ENCODE results near the gene PANK1.
A peak's percentile ranks its signal among the peaks of the same experiment; 100 is the strongest.

The PANK1 gene

GRCh38 chr10:89644967-89645741 is at the start of gene PANK1:
Gene PANK1 (minus strand): TSS chr10:89645242. CDS start chr10:89644891, 351 bp downstream.
- DNase-seq (ENCODE audit: low read depth): peak; percentile 48

DNA sequence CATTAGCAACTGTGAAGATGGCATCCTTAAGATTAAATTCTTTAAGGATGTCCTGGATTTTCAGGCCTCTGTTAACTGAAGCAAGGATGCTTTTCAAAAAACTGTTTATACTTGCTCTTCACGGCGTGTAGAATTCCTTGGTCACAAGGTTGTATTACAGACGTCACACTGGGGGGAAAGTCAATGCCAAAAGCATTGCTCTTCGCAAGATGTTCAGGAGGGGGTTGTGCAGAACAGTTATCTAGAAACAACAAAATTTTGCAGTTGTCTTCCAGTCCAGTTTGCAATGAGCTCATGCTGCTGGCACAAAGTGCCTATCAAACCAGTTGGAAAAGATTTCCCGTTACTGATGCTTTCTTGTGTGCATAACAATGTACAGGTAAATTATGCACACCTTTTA is 48.1 kb upstream of the PANK1 start:
- DNase-seq (ENCODE audit: low read depth): no peak

- DNase-seq (ENCODE audit: low read depth): no peak
These were observed 47.4 kb upstream of the PANK1 start for GRCh38 chr10:89692416-89692815.

- no peak for DNase-seq (ENCODE audit: low read depth)
These were observed 45.0 kb upstream of the PANK1 start for GRCh38 chr10:89690027-89690426.

DNA sequence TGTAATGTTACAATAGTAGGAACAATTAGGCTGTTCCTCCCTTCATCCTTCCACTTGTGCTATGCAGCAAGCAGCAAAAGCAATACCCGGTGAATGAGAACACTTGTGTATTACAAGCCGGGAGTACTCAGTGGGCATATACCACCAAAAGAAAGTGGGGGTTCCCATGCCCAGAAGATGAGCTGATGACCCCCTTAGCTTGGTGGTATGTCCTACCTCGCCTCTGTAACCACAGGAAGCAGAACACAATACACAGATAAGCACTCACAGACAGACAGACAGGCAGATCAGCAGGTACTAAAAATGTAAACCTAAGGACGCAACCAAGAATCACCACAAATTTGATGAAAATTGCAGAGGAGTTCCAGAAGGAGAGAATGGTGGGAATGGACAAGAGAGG is 40.9 kb upstream of the PANK1 start:
- DNase-seq (ENCODE audit: low read depth): no peak

GRCh38 chr10:89684604-89685003 is 39.6 kb upstream of the PANK1 start:
- DNase-seq (ENCODE audit: low read depth): no peak

GRCh38 chr10:89683883-89684282 is 38.8 kb upstream of the PANK1 start:
- no peak for DNase-seq (ENCODE audit: low read depth)

DNA sequence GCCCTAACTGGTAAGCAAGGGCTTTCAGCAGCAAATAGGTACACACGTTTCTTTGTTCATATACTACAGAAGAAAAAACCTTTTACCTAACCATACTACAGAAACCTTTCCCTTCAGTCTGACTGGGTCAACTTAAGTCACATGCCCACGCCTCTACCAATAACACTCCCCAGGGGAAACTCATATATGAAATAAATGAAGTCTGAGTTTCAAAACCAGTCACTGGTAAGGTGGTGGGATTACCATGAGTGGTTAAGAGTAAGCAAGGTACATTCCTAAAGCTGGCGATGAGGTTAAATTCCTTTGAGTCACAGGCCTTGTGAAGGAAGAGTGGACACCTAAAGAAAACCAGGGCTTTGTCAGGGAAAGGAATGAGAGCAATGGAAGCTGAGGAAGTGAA is 34.9 kb upstream of the PANK1 start:
- no peak for DNase-seq (ENCODE audit: low read depth)

DNA sequence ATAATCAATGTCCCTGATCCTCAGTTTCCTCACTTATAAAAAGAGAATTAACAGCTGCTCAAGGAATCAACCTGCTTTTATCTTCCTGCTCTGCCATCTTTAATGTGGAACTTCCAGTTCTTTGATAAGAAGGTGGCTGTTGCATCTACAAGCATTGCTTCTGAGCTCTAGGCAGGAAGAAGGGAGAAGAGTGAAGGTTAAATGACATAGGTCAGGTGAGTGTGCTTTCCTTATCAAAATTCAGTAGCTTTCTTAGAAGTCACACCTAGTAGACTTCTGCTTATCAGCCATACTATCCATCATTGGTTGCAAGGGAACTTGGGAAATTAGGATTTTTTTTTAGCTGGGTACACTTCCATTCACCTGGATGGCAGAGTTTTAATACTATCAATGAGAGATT is 32.3 kb upstream of the PANK1 start:
- DNase-seq (ENCODE audit: low read depth): no peak

DNA sequence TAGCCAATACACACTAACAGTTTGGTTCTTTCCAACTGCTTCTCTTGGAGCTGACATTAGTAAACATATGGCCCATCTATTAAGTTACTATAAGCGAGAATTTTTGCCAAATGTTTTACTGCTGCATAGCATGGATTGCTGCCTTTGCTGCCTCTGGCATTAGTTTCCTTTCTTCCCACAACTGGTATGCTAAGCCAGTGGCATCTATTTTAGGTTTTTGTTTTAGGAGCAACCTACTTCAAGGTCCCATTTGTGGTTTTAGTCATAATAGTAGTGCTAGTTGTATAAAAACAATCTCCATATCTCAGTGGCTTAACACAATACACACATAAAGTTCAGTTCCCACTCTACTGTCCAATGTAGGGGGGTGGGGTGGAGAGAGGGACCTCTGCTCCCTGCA is 25.9 kb upstream of the PANK1 start:
- no peak for DNase-seq (ENCODE audit: low read depth)

GRCh38 chr10:89669985-89670384 is 24.9 kb upstream of the PANK1 start:
- no peak for DNase-seq (ENCODE audit: low read depth)

GRCh38 chr10:89668386-89669071 is 23.5 kb upstream of the PANK1 start:
- DNase-seq (ENCODE audit: low read depth): no peak

- DNase-seq (ENCODE audit: low read depth): no peak
These were observed 21.1 kb upstream of the PANK1 start for GRCh38 chr10:89666138-89666537.

DNA sequence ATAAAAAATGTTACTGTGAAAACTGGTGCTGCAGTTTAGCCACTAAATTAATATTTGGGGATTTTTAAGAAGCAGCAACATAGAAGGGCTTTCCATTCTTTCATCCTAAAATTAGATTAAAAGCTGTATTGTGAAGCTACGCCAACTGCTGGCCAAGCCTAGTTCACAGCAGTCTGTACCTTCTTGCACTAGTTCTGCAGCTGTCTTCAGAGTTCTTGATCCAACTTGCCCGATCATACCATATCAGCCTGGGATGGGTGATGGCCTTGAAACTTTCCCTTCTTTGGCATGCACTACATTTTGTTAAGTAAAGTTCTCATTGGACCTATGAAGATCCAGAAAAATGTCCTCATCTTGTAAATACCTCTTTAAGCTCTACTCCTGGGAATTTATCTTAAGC is 20.3 kb upstream of the PANK1 start:
- no peak for DNase-seq (ENCODE audit: low read depth)

GRCh38 chr10:89664203-89664602 is 19.2 kb upstream of the PANK1 start:
- no peak for DNase-seq (ENCODE audit: low read depth)

- DNase-seq (ENCODE audit: low read depth): no peak
These were observed 18.1 kb upstream of the PANK1 start for GRCh38 chr10:89663144-89663543.

DNA sequence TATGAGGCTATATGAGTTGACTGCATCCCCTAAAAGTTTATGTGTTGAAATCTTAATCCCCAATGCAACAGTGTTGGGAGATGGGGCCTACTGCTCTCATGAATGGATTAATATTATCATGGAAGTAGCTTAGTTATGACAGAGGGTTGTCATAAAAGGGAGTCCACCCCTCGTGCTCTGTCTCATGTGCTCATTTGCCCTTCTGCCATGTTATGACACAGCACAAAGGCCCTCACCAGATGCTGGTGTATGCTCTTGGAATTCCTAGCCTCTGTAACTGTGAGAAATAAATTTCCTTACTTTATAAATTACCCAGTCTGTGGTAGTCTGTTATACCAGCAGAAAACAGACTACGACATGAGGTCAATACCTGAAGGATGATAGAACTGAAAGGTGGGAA is 17.6 kb upstream of the PANK1 start:
- DNase-seq (ENCODE audit: low read depth): no peak

GRCh38 chr10:89659143-89660131 is 14.4 kb upstream of the PANK1 start:
- no peak for DNase-seq (ENCODE audit: low read depth)

GRCh38 chr10:89657302-89657701 is 12.3 kb upstream of the PANK1 start:
- DNase-seq (ENCODE audit: low read depth): no peak

DNA sequence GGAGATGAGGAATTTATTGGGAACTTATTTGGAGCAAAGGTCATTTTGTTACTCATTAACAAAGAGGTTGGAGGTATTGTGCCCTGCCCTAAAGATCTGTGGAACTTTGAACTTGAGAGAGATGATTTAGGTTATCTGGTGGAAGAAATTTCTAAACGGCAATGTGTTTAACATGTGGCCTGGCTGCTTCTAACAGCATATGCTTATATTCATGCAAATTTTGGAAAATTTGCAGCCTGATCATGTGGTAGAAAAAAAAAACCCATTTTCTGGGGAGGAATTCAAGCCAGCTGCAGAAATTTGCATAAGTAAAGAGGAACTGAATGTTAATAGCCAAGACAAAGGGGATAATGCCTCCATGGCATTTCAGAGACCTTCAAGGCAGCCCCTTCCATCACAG is 10.7 kb upstream of the PANK1 start:
- DNase-seq (ENCODE audit: low read depth): no peak

DNA sequence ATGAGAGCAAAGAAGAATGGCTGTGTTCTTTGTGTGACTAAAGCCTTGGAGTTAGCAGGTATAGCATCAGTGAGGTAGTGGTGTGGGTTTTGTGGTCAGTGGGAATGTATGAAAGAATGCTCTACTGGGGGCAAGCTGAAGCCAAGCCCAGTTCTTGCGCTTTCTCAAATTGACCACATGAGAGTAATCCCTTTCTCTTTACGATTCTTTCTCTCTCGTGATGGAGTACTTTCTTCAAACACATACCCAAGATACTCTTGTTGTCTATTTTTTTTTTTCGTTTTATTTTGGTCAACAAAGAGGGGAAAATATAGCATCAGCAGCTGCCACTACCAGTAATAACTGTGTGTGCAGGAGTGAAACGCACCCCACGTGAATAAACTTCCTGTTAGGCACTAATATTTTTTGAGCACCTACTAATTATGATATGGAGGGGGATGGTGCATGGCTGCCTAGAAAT is 8.4 kb upstream of the PANK1 start:
- DNase-seq (ENCODE audit: low read depth): no peak

DNA sequence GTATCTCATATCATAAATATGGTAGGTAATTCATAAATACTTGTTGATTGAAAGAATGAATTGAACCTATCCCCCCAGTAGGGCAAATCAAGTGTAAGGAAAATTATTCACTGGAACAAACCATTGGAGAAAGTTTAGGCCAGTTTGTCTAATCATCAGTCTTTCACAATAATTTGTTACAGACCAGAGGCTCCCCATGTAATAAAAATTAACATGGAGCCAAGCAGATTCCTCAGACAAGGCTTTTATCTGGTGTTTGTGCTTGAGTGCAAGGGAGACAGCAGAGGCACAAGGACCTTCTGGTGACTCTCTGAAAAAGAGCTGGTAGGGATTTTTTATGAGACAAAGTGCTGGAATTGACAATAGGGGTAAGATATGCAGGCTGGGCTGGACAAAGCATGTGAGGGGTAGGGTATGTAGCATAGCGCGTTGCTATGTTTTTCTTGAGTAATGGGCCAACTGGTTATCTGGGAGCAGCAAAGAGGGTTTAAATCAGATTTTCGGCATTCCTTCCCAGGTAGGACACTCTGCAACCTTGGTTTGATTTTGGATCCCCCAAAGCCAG is 7.8 kb upstream of the PANK1 start:
- DNase-seq (ENCODE audit: low read depth): no peak
